H9 (cell line): Measurements from ENCODE around the gene ARPC2. TPM values are rescaled to one million over a fixed set of nuclear protein-coding genes. Genes with fewer than 3 reads are reported as not detected.
A peak's percentile ranks its signal among the peaks of the same experiment; 100 is the strongest.

Experiments used
- DNase-seq: peaks from one replicate; pipeline ENCODE4 v3.0.0-alpha.2; 2017
- H2AFZ ChIP-seq: one replicate; pipeline ENCODE4 v1.6.1; 2013; ENCODE audit warnings: mild to moderate bottlenecking, low read length, control low read depth, moderate library complexity
- H2AK5ac ChIP-seq: 2 replicates; pipeline ENCODE4 v1.6.1; 2013; ENCODE audit warnings: low read length, control low read depth, mixed read lengths; ENCODE audit not compliant: insufficient read length
- H2BK120ac ChIP-seq: one replicate; pipeline ENCODE4 v1.6.1; 2013; ENCODE audit warnings: low read depth, mild to moderate bottlenecking, low read length, control low read depth, inconsistent platforms; ENCODE audit not compliant: poor library complexity, severe bottlenecking
- H2BK12ac ChIP-seq: 2 replicates; pipeline ENCODE4 v1.6.1; 2013; ENCODE audit warnings: low read length, control low read depth, mixed read lengths, low read depth; ENCODE audit not compliant: insufficient read length
- H2BK15ac ChIP-seq: 2 replicates; pipeline ENCODE4 v1.6.1; 2013; ENCODE audit warnings: low read depth, low read length, control low read depth
- H2BK20ac ChIP-seq: one replicate; pipeline ENCODE4 v1.6.1; 2013; ENCODE audit warnings: low read depth, mild to moderate bottlenecking, low read length, control low read depth, inconsistent platforms; ENCODE audit not compliant: poor library complexity, severe bottlenecking
- H2BK5ac ChIP-seq: 2 replicates; pipeline ENCODE4 v1.6.1; 2013; ENCODE audit warnings: low read length, control low read depth, mixed read lengths; ENCODE audit not compliant: insufficient read length
- H3K14ac ChIP-seq: 2 replicates; pipeline ENCODE4 v1.6.1; 2013; ENCODE audit warnings: low read length, control low read depth; ENCODE audit not compliant: insufficient read depth
- H3K18ac ChIP-seq: 2 replicates; pipeline ENCODE4 v1.6.1; 2013; ENCODE audit warnings: low read depth, mild to moderate bottlenecking, mixed read lengths, low read length, control low read depth; ENCODE audit not compliant: insufficient read length
- H3K23ac ChIP-seq: 2 replicates; pipeline ENCODE4 v1.6.1; 2013; ENCODE audit warnings: low read length, control low read depth, mixed read lengths, low read depth; ENCODE audit not compliant: insufficient read length
- H3K23me2 ChIP-seq: 2 replicates; pipeline ENCODE4 v1.6.1; 2013; ENCODE audit warnings: low read depth, mild to moderate bottlenecking, mixed read lengths, low read length, control low read depth; ENCODE audit not compliant: insufficient read length, poor library complexity, severe bottlenecking
- H3K27ac ChIP-seq: 2 replicates; pipeline ENCODE4 v1.5.1; 2013; ENCODE audit warnings: low read length, control low read depth, mixed read lengths, low read depth; ENCODE audit not compliant: insufficient read length
- H3K27me3 ChIP-seq: 2 replicates; pipeline ENCODE4 v1.6.1; 2013; ENCODE audit warnings: low read length, control low read depth, inconsistent platforms; ENCODE audit not compliant: insufficient read depth
- H3K4ac ChIP-seq: 2 replicates; pipeline ENCODE4 v1.6.1; 2013; ENCODE audit warnings: low read depth, mild to moderate bottlenecking, control low read depth, inconsistent platforms, low read length, moderate library complexity
- H3K4me1 ChIP-seq: 2 replicates; pipeline ENCODE4 v1.6.1; 2013; ENCODE audit warnings: low read length, control low read depth, inconsistent platforms; ENCODE audit not compliant: insufficient read depth
- H3K4me2 ChIP-seq: 2 replicates; pipeline ENCODE4 v1.6.1; 2013; ENCODE audit warnings: low read length, control low read depth, mixed read lengths; ENCODE audit not compliant: insufficient read length, insufficient read depth
- H3K56ac ChIP-seq: 2 replicates; pipeline ENCODE4 v1.6.1; 2013; ENCODE audit warnings: low read depth, mild to moderate bottlenecking, mixed read lengths, low read length, control low read depth; ENCODE audit not compliant: insufficient read length
- H3K79me1 ChIP-seq: 2 replicates; pipeline ENCODE4 v1.6.1; 2013; ENCODE audit warnings: low read depth, mild to moderate bottlenecking, moderate library complexity, low read length, control low read depth, inconsistent platforms; ENCODE audit not compliant: insufficient read depth, poor library complexity, severe bottlenecking
- H3K79me2 ChIP-seq: 2 replicates; pipeline ENCODE4 v1.6.1; 2013; ENCODE audit warnings: low read length, control low read depth, inconsistent platforms; ENCODE audit not compliant: insufficient read depth
- H3K9ac ChIP-seq: 2 replicates; pipeline ENCODE4 v1.6.1; 2013; ENCODE audit warnings: low read length, control low read depth, mixed read lengths; ENCODE audit not compliant: insufficient read length; ENCODE audit errors: extremely low read depth
- H3K9me3 ChIP-seq: one replicate; pipeline ENCODE4 v1.6.1; 2013; ENCODE audit warnings: low read depth, low read length, inconsistent platforms; ENCODE audit not compliant: control insufficient read depth
- H3T11ph ChIP-seq: one replicate; pipeline ENCODE4 v1.6.1; 2013; ENCODE audit warnings: mild to moderate bottlenecking, low read length, control low read depth, inconsistent platforms
- H4K20me1 ChIP-seq: one replicate; pipeline ENCODE4 v1.6.1; 2013; ENCODE audit not compliant: control insufficient read depth, insufficient read length, insufficient read depth
- H4K5ac ChIP-seq: 2 replicates; pipeline ENCODE4 v1.6.1; 2013; ENCODE audit warnings: low read depth, mild to moderate bottlenecking, mixed read lengths, low read length, control low read depth; ENCODE audit not compliant: insufficient read length
- H4K8ac ChIP-seq: replicated peaks from 2 replicates; pipeline ENCODE4 v1.6.1; 2013; ENCODE audit warnings: low read length, control low read depth, mixed read lengths, low read depth; ENCODE audit not compliant: insufficient read length
- H4K91ac ChIP-seq: 2 replicates; pipeline ENCODE4 v1.6.1; 2013; ENCODE audit warnings: low read depth, mild to moderate bottlenecking, moderate library complexity, mixed read lengths, low read length, control low read depth; ENCODE audit not compliant: insufficient read length
- H3K27ac Mint-ChIP-seq, 3 experiments: 2 replicates in 2 of 3; 3 replicates in 1 of 3; pipeline ENCODE4 v1.8.0; 2020 to 2021; ENCODE audit warnings: mixed read lengths in 3 of 3, mild to moderate bottlenecking in 1 of 3, moderate library complexity in 1 of 3
- H3K27me3 Mint-ChIP-seq: 2 replicates; pipeline ENCODE4 v1.8.0; 2021; ENCODE audit warnings: low read depth, mild to moderate bottlenecking, moderate library complexity, mixed read lengths
- H3K36me3 Mint-ChIP-seq, 3 experiments: 2 replicates in 2 of 3; 3 replicates in 1 of 3; pipeline ENCODE4 v1.8.0; 2020 to 2021; ENCODE audit warnings: low read depth in 3 of 3, mixed read lengths in 3 of 3; ENCODE audit not compliant: insufficient read depth in 1 of 3
- H3K4me1 Mint-ChIP-seq, 2 experiments: 2 replicates each; pipeline ENCODE4 v1.8.0; 2020; ENCODE audit warnings: mixed read lengths in 2 of 2
- H3K4me3 Mint-ChIP-seq, 2 experiments: 2 replicates in 1 of 2; 3 replicates in 1 of 2; pipeline ENCODE4 v1.8.0; 2020 to 2021; ENCODE audit warnings: mild to moderate bottlenecking in 2 of 2, mixed read lengths in 2 of 2, moderate library complexity in 1 of 2
- H3K9me3 Mint-ChIP-seq, 2 experiments: 2 replicates in 1 of 2; 3 replicates in 1 of 2; pipeline ENCODE4 v1.8.0; 2020; ENCODE audit warnings: mild to moderate bottlenecking in 2 of 2, mixed read lengths in 2 of 2, moderate library complexity in 1 of 2
- WGBS: extraction: QIAGEN DNeasy Blood & Tissue Kit; methylation state at CpG from one replicate; pipeline ENCODE4 v1.1.7; 2013; ENCODE audit warnings: missing lambda C conversion rate, low lambda C conversion rate, mixed read lengths; ENCODE audit not compliant: insufficient read length; ENCODE audit errors: extremely low coverage; 5-methylcytosine and 5-hydroxymethylcytosine counted together
- total RNA-seq: library from RNA; stranded (reverse); gene quantifications from 2 replicates; pipeline ENCODE4 v1.2.1, GENCODE V29; 2021
- TF ChIP-seq, protein P1 (sequence below): fragments of 200-600 bp; sonication (generic); conservative IDR thresholded peaks from 3 replicates; pipeline ENCODE4 v1.8.0; 2021; ENCODE audit warnings: antibody characterized with exemption, mild to moderate bottlenecking

The ARPC2 gene
- total RNA-seq, 1 experiment from 2014 or later, result 197 TPM

DNA sequence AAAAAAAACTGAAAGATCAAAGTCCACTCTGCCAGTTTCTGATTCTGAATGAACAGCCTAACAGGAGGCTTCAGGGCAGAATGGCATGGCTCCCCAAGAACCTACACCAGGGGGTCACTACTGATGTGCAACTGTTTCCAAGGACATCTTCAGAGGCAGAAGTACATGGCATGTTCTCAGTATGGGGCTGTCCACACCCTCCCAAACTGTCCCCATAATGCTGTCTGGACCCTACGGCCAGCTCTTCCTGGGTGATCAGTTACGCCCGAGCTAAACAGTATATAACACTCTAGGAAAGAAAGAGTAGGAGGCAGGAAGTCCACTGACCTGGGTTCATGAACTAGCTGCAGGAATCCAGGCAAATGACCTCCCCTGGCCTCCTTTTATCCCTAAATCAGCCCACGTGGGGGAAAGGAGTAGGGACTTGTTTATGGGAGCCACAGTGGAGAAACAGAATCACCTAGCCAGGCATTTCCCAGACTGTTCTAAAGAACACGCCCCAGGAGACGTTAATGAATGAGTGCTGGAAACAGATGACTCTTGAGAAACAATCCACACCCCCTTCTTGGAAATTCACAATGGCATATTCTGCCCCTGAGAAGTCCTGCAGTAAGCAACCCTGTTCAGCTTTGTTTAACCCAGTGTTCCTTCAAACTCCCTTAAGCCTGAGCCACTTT lies 72.8 kb downstream of the ARPC2 start:
- Mint-ChIP-seq H3K27me3 (peaks cover 1% of the 10 kb centered on the region), H3K4me3 (peak overlapping the region in 1 of 2 experiments; percentile 19; a peak in 1 of 5 replicates), H3K36me3 (no peaks in the 10 kb centered on the region), H3K27ac (0 out of 7 replicates have a peak overlapping the region, but pooled peaks of 1 of the 3 experiments have one; percentile 43), H3K4me1 (peaks cover 51 to 53% of the 10 kb centered on the region in 2 experiments), H3K9me3 (no peaks in the 10 kb centered on the region)
- Histone ChIP-seq H2AFZ (no peak overlapping the region), H3K9me3 (no peaks in the 10 kb centered on the region), H3K4me2 (no peak overlapping the region), H4K91ac (no peak overlapping the region), H2AK5ac (no peak overlapping the region), H3T11ph (no peak overlapping the region), H3K4ac (no peak overlapping the region), H4K20me1 (no peaks in the 10 kb centered on the region), H3K4me1 (peaks cover 4% of the 10 kb centered on the region; the same call in 1 of the 2 replicates), H2BK5ac (no peak overlapping the region), H3K23me2 (peaks cover 7% of the 10 kb centered on the region), H2BK15ac (no peak overlapping the region), H4K5ac (no peak overlapping the region), H2BK20ac (no peak overlapping the region), H3K9ac (no peak overlapping the region), H3K14ac (no peak overlapping the region), H3K27ac (no peak overlapping the region), H3K79me2 (no peaks in the 10 kb centered on the region), H2BK120ac (no peak overlapping the region), H3K23ac (no peak overlapping the region), H3K56ac (no peak overlapping the region), H3K18ac (no peak overlapping the region), H3K27me3 (no peaks in the 10 kb centered on the region), H2BK12ac (no peak overlapping the region), H3K79me1 (no peaks in the 10 kb centered on the region), H4K8ac (no peak overlapping the region)
- no peak for DNase-seq
- TF ChIP-seq, protein P1, sequence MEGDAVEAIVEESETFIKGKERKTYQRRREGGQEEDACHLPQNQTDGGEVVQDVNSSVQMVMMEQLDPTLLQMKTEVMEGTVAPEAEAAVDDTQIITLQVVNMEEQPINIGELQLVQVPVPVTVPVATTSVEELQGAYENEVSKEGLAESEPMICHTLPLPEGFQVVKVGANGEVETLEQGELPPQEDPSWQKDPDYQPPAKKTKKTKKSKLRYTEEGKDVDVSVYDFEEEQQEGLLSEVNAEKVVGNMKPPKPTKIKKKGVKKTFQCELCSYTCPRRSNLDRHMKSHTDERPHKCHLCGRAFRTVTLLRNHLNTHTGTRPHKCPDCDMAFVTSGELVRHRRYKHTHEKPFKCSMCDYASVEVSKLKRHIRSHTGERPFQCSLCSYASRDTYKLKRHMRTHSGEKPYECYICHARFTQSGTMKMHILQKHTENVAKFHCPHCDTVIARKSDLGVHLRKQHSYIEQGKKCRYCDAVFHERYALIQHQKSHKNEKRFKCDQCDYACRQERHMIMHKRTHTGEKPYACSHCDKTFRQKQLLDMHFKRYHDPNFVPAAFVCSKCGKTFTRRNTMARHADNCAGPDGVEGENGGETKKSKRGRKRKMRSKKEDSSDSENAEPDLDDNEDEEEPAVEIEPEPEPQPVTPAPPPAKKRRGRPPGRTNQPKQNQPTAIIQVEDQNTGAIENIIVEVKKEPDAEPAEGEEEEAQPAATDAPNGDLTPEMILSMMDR, result no peak
- no CpG with 5 or more reads among the region's 6 CpGs for WGBS
